ENCODE measurements around the gene S100A13.
"Not testable (repeated sequence)": the region's sequence is repeated elsewhere in the genome, so short reads cannot be mapped to it uniquely, and the experiment has no call there.

S100A13 gene

DNA sequence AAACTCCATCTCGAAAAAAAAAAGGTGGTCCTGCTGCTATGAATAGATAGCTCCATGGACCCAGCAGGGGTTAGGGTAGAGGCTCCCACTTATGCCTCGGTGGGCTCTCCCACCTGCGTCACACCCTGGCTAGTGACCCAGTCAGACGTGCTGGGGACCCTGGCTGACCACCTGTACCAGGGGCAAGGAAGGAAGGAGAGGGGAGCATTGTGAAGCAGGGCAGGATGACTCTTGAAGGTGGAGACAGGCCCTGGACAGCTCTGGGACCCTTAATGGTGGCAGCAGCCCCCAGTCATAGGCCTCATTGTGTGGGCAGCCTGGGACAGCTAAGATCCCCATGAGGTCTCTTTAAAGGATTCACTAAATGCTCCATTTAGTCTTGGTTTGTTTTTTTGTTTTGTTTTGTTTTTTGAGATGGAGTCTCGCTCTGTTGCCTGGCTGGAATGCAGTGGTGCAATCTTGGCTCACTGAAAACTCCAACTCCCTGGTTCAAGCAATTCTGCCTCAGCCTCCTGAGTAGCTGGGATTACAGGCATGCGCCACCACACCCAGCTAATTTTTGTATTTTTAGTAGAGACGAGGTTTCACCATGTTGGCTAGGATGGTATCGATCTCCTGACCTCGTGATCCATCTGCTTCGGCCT is 20.8 kb upstream of the S100A13 start:
- no peak for DNase-seq (ENCODE audit: low read depth)

DNA sequence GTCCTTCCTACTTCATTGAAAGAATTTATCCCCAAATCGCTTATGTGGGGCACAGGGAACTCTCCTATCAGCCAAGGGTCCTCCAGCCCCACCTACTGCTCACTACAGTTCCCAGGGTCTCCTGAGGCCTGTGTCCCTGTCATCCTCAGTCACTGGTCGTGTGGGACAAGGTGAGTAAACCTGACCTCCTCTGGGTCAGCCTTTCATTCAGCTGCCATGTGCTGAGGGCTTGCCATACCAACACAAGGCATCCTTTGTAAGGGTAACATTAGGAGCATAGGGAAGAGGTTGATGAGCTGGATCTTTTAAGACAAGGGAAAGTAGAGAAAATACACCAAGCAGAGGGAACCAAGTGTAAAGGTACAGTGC is 20.0 kb upstream of the S100A13 start:
- DNase-seq (ENCODE audit: low read depth), result no peak

DNA sequence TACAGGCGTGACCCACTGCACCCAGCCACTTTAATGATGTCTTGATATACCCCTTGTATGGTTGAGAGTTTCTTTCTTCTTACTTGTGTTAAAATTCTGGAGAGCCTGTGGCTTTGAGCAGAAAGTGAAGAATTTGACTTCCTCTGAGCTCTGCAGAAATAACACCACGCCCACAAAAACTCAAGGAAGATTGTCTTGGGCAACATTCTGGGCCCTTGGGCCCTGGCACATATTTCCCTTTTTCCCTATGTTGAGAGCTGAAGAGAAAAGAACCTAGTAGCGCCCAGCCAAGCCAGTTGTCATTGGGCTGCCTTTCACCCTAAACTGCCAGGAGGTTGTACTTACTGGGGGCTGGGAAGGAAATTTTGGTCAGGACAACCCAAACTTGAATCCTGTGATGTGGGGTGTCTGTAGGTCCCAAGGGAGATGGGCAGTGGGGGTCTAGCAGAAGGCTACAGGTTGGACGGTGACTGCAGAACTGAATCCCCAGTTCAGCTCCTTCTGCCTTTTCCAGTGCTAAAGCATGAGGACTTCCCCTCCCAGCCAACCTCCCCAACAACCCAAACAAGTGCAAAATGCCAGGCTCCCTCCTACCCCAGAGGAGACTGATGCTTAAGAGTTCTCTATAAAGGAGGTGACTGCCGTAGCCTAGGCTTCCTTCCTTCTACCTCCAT is 19.5 kb upstream of the S100A13 start:
- no peak for DNase-seq (ENCODE audit: low read depth)

DNA sequence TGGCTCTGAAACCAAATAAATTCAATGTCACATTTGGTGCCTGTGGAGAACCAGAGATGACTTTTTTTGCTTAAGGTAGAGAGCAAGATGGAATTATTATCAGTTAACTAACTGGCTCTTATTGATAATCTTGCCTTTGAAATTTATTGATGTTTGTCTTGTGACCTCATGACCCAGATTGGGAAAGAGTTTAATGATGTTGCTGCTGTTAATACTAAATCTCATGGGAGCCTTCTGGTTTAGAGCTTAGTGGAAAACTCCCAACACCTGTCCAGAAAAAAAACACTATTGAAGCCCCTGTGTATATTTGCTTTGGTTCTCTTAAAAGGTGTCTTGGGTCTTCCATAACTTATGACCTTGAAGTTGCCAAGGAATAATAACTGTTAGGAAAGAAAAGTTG is 16.5 kb upstream of the S100A13 start:
- no peak for DNase-seq (ENCODE audit: low read depth)

DNA sequence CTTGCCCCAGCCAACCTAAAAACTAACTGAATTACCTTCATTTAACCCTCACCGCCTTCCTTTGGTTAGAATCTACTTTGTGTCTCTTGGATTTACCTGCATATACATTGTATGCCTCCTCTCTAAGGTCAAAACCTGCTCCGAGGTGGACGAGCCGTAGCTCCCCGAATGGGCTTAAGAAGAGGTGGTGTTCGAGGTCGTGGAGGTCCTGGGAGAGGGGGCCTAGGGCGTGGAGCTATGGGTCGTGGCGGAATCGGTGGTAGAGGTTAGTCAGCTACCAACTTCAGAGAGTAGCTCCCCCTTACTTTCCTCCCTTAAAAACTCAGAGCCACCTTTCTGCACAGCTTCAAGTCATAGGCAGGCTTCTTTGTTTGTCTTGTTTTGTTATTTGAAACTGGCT is 15.8 kb upstream of the S100A13 start:
- no peak for DNase-seq (ENCODE audit: low read depth)

DNA sequence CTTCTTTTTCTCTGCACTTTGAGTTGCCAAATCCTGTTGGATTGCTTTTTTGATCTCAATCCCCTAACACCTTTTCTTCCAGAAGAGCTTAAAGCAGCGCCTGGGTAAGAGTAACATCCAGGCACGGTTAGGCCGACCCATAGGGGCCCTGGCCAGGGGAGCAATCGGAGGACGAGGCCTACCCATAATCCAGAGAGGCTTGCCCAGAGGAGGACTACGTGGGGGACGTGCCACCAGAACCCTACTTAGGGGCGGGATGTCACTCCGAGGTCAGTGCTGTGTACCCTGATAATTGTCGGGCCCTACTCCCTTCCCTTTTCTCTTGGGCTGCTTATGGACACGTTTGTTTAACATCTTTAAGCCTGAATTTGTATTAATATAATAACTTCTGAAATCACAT is 14.9 kb upstream of the S100A13 start:
- DNase-seq (ENCODE audit: low read depth), result no peak

DNA sequence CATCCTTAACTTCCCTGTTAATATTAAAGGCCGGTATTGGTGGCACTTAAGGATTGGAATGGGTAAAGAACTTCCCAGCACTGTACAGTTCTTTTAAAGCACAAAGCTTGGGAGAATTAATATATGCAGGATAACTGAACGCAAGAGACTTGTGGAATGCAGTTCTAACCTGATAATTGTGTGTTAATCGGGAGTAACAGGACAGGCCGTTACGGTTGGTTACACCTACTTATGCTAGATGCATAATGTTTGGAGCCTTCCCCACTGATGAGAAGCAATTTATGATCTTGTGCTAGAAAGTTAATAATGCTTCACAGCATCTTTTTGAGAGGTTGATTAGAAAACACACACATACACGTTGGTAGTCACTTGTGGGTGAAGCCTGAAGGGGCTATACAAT is 13.6 kb upstream of the S100A13 start:
- DNase-seq (ENCODE audit: low read depth), result no peak

DNA sequence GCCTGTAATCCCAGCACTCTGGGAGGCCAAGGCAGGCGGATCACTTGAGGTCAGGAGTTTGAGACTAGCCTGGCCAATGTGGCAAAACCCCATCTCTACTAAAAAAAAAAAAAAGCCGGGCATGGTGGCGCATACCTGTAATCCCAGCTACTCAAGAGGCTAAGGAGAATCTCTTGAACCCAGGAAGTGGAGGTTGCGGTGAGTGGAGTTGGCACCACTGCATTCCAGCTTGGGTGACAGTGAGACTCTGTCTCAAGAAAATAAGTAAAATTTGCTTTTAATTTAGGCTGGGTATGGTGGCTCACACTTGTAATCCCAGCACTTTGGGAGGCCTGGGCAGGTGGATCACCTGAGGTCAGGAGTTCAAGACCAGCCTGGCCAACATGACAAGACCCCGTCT is 12.9 kb upstream of the S100A13 start:
- not testable (repeated sequence) for DNase-seq (ENCODE audit: low read depth)

DNA sequence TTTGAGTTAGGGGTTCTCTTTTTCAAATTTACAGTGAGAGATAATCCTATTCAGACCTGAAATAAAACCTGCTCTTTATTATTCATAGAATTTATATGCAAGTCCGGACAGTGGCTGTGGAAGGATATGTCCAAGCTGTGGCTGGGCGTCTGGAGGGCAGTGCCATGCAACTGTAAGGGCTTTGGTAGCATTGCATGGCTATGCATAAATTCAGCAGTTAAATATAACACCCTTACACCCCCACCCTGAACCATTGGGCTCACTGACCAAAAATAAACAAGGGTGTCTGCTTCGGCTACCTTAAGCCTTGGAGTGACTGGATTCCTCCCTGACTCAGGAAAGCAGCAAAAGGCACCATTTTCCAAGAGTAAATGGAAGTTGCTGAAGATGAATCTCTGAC is 12.0 kb upstream of the S100A13 start:
- no peak for DNase-seq (ENCODE audit: low read depth)

DNA sequence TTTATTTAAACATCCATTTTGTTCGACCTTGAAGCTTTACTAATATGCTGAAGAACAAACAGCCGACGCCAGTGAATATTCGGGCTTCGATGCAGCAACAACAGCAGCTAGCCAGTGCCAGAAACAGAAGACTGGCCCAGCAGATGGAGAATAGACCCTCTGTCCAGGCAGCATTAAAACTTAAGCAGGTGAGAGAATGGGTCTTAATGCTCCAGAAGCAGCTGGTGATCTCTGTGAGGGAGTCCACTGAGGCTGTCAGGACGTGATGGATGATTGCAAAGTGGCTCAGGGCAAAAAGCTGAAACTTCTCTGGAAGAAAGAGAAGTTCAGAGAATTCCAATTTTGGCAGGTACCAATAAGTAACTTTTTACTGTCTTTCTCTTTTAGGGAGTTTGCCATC is 11.0 kb upstream of the S100A13 start:
- DNase-seq (ENCODE audit: low read depth), result no peak

DNA sequence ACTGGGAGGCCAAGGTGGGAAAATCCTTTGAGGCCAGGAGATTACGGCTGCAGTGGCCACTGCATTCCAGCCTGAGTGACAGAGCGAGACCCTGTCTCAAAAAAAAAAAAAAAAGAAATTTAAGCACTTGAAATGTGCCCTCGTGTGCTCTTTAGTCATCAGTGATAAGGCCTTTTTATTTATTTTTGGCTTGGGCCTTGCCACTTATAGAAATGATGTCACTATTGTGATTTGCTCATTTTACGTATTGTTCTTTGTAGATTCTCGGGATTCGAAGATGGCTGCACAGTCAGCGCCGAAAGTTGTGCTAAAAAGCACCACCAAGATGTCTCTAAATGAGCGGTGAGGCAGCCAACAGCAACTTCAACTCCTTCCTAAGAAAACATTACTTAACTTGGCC is 9.0 kb upstream of the S100A13 start:
- DNase-seq (ENCODE audit: low read depth), result no peak

DNA sequence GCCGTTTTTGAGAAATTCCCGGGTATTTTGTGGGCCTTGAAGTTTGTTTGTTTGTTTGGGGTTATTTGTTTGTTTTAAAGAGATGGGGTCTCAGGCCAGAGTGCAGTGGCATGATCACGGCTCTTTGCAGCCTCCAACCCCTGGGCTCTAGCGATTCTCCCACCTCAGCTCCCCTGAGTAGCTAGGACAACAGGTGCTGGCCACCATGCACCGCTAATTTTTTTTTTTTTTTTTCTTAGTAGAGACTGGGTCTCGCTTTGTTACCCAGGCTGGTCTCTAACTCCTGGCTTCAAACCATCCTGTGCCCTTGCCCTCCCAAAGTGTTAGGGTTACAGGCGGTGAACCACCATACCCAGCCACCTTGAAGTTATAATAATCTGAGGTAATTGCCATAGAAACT is 8.6 kb upstream of the S100A13 start:
- DNase-seq (ENCODE audit: low read depth), result no peak

DNA sequence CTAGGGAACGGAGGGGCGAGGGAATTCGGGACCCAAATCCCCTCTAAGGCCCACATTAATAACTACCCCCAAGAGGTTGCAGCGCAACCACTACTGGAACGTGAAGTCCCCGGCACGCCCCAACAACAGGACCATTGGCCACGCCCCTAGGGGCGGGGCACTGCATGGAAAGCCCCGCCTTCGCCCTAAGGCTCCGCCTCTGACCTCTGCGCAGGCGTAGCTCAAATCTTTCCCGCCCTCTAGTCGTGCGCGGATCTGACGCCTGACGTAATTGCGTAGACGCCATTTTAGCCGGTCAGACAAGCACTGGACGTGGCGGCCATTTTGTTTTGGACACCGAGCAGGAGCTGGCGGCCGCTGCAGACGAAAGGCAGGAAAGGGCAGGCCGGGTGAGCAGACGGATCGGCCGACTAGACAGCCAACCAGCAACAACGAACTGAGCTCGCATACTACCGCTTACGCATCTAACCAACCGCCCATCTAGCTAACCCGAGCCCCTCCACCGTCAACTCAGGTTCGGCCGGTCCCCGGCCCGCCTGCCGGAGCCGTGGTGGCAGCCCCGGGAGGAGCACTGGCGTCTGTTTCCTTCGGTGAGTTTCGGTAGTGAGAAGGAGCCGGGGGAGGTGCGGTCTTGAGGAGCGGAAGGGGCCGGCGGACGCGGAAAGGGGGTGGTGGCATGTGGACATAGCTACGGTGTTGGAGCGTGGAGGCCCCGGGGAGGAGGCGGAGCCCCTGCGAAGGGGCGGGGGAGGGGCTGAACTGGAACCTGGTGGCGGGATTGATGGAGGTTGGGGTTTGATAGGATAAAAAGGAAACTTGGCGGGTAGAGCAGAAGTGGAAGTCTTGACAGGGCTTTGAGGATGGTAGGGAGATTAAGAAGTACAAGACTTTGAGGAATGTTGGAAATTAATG is 6.7 kb upstream of the S100A13 start, which contains the start of gene CHTOP:
Gene CHTOP, plus strand, starts transcription at position 313 of the 912 bp plus-strand sequence. CDS start 2,523 bp downstream, outside the sequence.
- DNase-seq (ENCODE audit: low read depth), result peak; percentile 99

DNA sequence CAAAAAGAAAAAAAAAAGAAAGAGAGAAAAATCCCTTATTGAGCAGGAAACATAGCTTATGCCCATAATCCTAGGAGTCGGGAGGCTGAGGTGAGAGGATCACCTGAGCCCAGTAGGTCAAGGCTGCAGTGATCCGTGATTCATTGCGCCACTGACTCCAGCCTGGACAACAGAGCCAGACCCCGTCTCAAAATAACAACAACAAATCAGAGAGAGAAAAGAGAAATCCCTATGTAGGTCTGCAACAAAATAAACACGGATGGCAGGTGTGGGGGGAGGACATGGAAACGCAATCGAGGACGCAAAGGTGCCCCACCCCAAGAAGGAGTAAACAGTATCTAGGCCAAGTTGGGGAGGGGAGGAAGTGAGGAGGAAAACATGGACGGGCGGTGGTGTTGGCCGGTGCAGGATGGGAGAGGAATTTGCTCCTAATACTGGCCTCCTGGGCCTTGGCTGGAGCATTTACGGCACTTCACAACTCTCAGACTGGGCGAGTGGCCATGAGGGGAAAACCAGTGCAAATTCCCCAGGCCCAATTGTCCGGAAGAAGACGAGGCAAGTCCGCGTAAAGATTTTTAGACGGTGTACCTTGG is 6.0 kb upstream of the S100A13 start:
- DNase-seq (ENCODE audit: low read depth), result no peak

DNA sequence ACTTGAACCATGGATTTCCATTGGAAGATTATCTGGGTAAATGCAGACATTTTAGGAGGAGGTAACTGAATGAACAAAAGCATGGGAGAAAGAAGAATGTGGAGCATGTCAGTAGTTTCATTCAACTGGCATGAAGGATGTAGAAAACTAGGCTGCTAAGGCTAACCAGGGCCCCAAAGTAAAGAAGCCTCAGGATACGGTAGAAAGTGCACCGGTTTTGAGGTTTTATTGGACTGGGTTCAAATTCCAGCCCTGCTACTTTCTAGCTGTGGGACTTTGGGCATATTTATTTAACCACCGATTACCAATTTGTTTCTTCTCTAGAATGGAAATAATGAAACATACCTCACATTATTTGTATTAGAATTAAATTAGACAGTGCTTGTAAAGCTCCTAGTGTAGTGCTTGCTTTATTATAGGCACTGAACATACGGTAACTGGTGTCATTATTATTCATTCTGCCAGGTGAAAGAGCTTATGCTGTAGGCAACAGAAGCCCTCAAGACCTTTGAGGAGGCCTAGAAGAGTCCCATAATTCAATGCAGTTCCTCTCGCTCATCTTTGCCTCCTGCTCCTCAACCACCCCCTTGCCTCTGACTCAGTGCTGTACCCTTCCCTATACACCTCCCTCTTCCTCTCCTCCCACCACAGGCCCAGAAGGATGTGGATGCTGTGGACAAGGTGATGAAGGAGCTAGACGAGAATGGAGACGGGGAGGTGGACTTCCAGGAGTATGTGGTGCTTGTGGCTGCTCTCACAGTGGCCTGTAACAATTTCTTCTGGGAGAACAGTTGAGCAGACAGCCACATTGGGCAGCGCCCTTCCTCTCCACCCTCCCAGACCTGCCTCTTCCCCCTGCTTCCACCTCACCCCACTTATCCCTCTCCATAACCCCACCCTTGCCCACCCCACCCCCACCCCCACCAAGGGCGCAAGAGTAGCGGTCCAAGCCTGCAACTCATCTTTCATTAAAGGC is 4.0 kb upstream of the S100A13 start:
- no peak for DNase-seq (ENCODE audit: low read depth)

DNA sequence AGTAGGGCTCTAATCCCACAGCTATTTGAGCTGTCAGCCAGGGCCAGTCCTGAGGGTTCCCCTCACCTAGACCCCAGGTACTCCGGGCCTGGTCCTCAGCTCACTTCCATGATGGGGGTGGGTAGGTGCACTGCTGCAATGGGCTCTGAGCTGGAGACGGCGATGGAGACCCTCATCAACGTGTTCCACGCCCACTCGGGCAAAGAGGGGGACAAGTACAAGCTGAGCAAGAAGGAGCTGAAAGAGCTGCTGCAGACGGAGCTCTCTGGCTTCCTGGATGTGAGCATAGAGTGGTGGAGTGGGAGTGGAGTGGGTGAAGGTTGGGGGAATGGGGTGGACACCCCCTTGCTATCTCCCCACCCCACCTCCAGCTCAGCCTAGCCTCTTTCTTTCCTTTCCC is 3.1 kb upstream of the S100A13 start:
- no peak for DNase-seq (ENCODE audit: low read depth)

DNA sequence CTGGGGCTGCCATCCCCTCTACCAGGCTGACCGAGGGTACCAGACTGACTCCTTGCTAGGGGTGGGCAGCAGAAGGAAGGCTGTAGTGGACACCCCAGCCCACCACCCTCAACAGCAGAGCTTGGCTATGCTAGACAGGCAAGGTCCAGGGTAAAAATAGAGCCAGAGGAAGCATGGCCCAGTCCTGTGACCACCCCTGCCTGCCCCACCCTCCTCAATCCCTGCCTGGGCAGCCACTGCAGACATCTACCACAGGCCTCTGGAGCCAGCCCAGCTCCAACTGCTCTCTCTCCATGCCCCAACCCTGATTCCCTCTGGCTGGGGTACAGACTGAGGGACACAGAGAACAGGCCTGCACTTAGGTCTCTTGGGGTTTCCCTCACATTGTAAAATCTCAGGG is 2.7 kb upstream of the S100A13 start:
- no peak for DNase-seq (ENCODE audit: low read depth)

DNA sequence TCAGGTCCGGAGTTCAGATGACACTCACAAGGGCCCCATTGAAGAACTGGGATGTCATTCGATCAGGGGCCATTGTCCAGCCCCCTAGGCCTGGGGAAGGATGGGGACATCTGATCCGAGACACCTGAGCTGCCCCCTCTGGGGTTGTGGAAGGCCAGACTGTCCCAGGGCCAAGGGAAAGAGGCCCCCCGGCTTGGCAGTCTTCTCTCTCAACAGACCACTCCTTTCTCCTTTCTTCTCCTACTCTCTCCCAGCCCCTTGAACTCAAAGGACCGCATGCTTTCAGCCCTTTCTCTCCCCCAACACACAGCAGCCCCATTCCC is 2.0 kb upstream of the S100A13 start:
- no peak for DNase-seq (ENCODE audit: low read depth)

DNA sequence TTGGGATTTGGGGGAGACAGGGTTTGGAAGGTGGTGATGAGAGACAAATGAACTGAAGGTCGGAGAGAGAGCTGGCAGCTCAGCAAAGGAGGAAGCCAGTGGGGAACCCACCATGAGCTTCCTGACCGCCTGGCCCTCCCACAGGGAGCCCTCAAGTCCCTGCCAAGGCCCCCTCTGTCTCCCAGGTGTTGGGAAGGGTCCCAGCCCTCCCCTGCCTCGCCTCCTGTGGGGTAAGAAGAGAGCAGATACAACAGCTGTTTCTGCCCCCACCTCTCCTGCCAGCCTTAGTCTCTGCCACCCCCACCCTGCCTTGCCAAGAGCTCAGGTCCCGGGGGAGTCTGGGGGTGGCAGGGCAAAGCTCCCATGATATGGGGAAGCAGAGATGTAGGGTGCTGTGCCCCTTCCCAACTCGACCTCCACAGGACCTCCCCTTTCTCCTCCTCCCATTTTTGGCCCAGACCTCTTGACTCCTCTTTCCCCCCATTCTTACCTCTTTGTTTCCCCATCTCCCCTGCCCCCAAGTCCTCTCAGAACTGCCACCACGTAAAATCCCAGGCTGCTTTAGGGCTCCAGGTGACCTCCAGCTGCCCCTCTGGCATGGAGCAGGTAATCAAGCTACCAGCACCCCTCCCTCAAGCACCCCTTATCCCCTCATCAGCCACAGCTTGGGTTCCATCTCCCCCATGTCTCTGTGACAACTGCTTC is 1.5 kb upstream of the S100A13 start:
- no peak for DNase-seq (ENCODE audit: low read depth)

DNA sequence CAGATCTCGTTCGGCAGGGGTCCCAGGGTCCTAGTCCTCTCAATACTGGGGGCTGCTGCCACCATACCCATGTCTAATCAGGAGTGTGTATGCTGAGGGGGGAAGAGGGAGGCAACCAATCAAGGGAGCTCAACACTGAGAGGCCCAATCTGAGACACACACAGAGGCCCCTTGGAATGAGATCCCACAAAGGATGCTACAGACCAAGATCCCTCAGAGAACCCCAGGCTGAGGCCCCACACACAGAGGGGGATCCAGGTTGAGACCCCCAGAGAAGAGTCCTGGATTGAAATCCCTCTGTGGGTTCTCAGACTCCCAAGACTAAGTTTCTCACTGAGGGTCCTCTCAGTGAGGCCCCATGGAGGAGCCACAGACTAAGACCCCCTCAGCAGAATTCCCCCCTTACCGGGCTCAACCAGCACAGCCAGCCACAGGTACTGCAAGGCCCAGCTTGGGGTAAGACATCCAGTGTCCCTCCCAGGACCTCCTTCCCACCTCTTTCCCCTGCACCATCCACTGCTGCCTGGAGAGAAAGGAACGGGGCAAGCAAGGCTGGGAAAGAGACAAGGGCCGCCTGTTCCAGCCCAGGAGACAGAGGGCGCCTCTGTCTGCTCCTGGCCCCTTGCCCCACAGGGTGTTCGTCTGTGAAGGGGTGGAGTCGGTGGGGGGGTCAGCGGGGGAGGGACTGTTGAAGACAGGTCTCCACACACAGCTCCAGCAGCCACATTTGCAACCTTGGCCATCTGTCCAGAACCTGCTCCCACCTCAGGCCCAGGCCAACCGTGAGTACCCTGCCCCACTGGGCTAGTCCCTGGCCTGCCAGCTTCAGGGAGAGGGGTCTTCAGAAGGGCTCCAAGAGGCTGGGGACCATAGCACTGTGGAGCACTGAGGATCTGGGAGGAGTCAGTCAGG is 666 bp upstream of the S100A13 start, which contains the start of gene S100A1:
Gene S100A1, plus strand, starts transcription at position 720 of the 912 bp plus-strand sequence. CDS start 2,088 bp downstream, outside the sequence.
- no peak for DNase-seq (ENCODE audit: low read depth)
